Colonic mucosa (tissue), 4 donors: ENCODE results near the gene TOX4. TPM values are rescaled to one million over a fixed set of nuclear protein-coding genes. Genes with fewer than 3 reads are reported as not detected.

Experiments
- DNase-seq: peaks from one replicate; pipeline ENCODE4 v3.0.0-alpha.2; 2020
- H3K27ac ChIP-seq: fragments of 200-600 bp; one replicate; pipeline ENCODE4 v1.8.0; 2021
- H3K27me3 ChIP-seq: fragments of 200-600 bp; one replicate; pipeline ENCODE4 v1.8.0; 2021
- H3K36me3 ChIP-seq: fragments of 200-600 bp; one replicate; pipeline ENCODE4 v1.8.0; 2021
- H3K4me1 ChIP-seq: fragments of 200-600 bp; one replicate; pipeline ENCODE4 v1.8.0; 2021; ENCODE audit warnings: mild to moderate bottlenecking
- H3K4me3 ChIP-seq: fragments of 200-600 bp; one replicate; pipeline ENCODE4 v1.8.0; 2021
- H3K9ac ChIP-seq, 2 donors: one replicate each; pipeline ENCODE4 v1.7.0; 2013; ENCODE audit warnings: control low read depth in 2 of 2, low read depth in 2 of 2, low read length in 2 of 2
- H3K9me3 ChIP-seq: fragments of 200-600 bp; one replicate; pipeline ENCODE4 v1.8.0; 2021
- CTCF ChIP-seq: fragments of 200-600 bp; IDR thresholded peaks from one replicate; pipeline ENCODE4 v1.8.0; 2022; ENCODE audit warnings: antibody characterized with exemption, mild to moderate bottlenecking
- intact Hi-C: fragments of 100-400 bp; cut with DNase I; formaldehyde crosslinking; loops from one replicate; pipeline ENCODE4 v1.14.1; 2022
- total RNA-seq, 2 donors: library from RNA; stranded (reverse); fragmentation: NEBNext Ultra II Directional in 1 of 2; extraction: Animal tissue kit (Norgen Biotek cat#: 25700) in 1 of 2; gene quantifications; one replicate each; pipeline ENCODE4 v1.2.1, GENCODE V29; 2021
- donor health status: healthy.
- donor health status: DM: no; HTN: no; CAD: no.
- donor health status: DM: no; HTN: no; CAD: no.

The TOX4 gene
- total RNA-seq, 2 donors from 2014 or later = 71.8 to 85.8 TPM

GRCh38 chr14:21520767-21521166, 43.8 kb downstream of the TOX4 start:
- TF ChIP-seq CTCF = no peak
- Histone ChIP-seq H3K4me3 (no peak overlapping the region), H3K9me3 (no peaks in the 10 kb centered on the region), H3K36me3 (no peaks in the 10 kb centered on the region), H3K4me1 (no peaks in the 10 kb centered on the region), H3K9ac (no peak overlapping the region), H3K27me3 (no peaks in the 10 kb centered on the region), H3K27ac (no peak overlapping the region)
- no peak for DNase-seq
- intact Hi-C loops = no loop called here

- H3K36me3 ChIP-seq = no peaks in the 10 kb centered on the region
- no peak for TF ChIP-seq CTCF
- H3K4me3 ChIP-seq = no peak overlapping the region
- DNase-seq = no peak
- H3K27me3 ChIP-seq = no peaks in the 10 kb centered on the region
- intact Hi-C loops = no loop called here
- no peak overlapping the region for H3K9ac ChIP-seq
- H3K9me3 ChIP-seq = no peaks in the 10 kb centered on the region
- H3K27ac ChIP-seq = no peak overlapping the region
- H3K4me1 ChIP-seq = no peaks in the 10 kb centered on the region
These were observed 44.5 kb downstream of the TOX4 start for GRCh38 chr14:21521501-21521900.

GRCh38 chr14:21523203-21523602, 46.2 kb downstream of the TOX4 start:
- H3K27me3 ChIP-seq = no peaks in the 10 kb centered on the region
- intact Hi-C loops = no loop called here
- H3K4me3 ChIP-seq = no peak overlapping the region
- no peak for DNase-seq
- H3K9me3 ChIP-seq = no peaks in the 10 kb centered on the region
- H3K4me1 ChIP-seq = no peaks in the 10 kb centered on the region
- no peaks in the 10 kb centered on the region for H3K36me3 ChIP-seq
- TF ChIP-seq CTCF = no peak
- no peak overlapping the region for H3K9ac ChIP-seq
- H3K27ac ChIP-seq = no peak overlapping the region

- no peaks in the 10 kb centered on the region for H3K36me3 ChIP-seq
- DNase-seq = no peak
- no peak overlapping the region for H3K4me3 ChIP-seq
- no peaks in the 10 kb centered on the region for H3K27me3 ChIP-seq
- intact Hi-C loops = no loop called here
- no peak overlapping the region for H3K9ac ChIP-seq
- H3K27ac ChIP-seq = no peak overlapping the region
- no peaks in the 10 kb centered on the region for H3K4me1 ChIP-seq
- H3K9me3 ChIP-seq = no peaks in the 10 kb centered on the region
- no peak for TF ChIP-seq CTCF
These were observed 47.8 kb downstream of the TOX4 start for GRCh38 chr14:21524575-21525490.

- TF ChIP-seq CTCF = no peak
- DNase-seq = no peak
- no peaks in the 10 kb centered on the region for H3K36me3 ChIP-seq
- H3K9ac ChIP-seq = no peak overlapping the region
- H3K9me3 ChIP-seq = no peaks in the 10 kb centered on the region
- no peak overlapping the region for H3K27ac ChIP-seq
- H3K27me3 ChIP-seq = no peaks in the 10 kb centered on the region
- intact Hi-C loops = no loop called here
- no peaks in the 10 kb centered on the region for H3K4me1 ChIP-seq
- H3K4me3 ChIP-seq = peak overlapping the region; percentile 45
These were observed 48.6 kb downstream of the TOX4 start for GRCh38 chr14:21525571-21525961.
